DND-41 (cell line): ENCODE measurements around the gene LIF.

Source experiments
- CTCF ChIP-seq: IDR thresholded peaks from 2 replicates; pipeline ENCODE4 v1.5.1; 2012; ENCODE audit warnings: borderline replicate concordance, low read length, moderate library complexity, mild to moderate bottlenecking; ENCODE audit not compliant: poor library complexity, severe bottlenecking; ENCODE audit errors: extremely low read depth
- EZH2 ChIP-seq: IDR thresholded peaks from 3 replicates; pipeline ENCODE4 v1.6.1; 2012; ENCODE audit warnings: borderline replicate concordance, low read depth, mild to moderate bottlenecking, moderate library complexity, low read length, inconsistent platforms; ENCODE audit not compliant: severe bottlenecking

GRCh38 chr22:30233582-30233981, 13.0 kb downstream of the LIF start:
- no peak for TF ChIP-seq CTCF
- no peak for TF ChIP-seq EZH2
